Smooth muscle cell (in vitro differentiated cells): Measurements from ENCODE around the gene PTP4A2. TPM values are rescaled to one million over a fixed set of nuclear protein-coding genes. Genes with fewer than 3 reads are reported as not detected.
A peak's percentile ranks its signal among the peaks of the same experiment; 100 is the strongest.
"Not testable (repeated sequence)": the region's sequence is repeated elsewhere in the genome, so short reads cannot be mapped to it uniquely, and the experiment has no call there.

Source experiments
- DNase-seq: peaks from one replicate; lab custom pipeline; 2025; ENCODE audit not compliant: unreplicated experiment; lab: John Stamatoyannopoulos, UW
- H2AFZ ChIP-seq: fragments of 200-600 bp; sonication (generic); 2 replicates; pipeline ENCODE4 v1.6.0; 2016; ENCODE audit warnings: antibody characterized with exemption, low read depth, mild to moderate bottlenecking
- H3F3A ChIP-seq: fragments of 200-600 bp; sonication (generic); 2 replicates; pipeline ENCODE4 v1.6.0; 2017; ENCODE audit warnings: antibody characterized with exemption, low read depth
- H3K27ac ChIP-seq: fragments of 200-600 bp; sonication (generic); 2 replicates; pipeline ENCODE4 v1.5.1; 2016; ENCODE audit warnings: low read depth, mild to moderate bottlenecking
- H3K27me3 ChIP-seq: fragments of 200-600 bp; sonication (generic); 2 replicates; pipeline ENCODE4 v1.6.1; 2016; ENCODE audit warnings: low read depth, mild to moderate bottlenecking
- H3K36me3 ChIP-seq: fragments of 200-600 bp; sonication (generic); 2 replicates; pipeline ENCODE4 v1.5.1; 2016; ENCODE audit warnings: low read depth
- H3K4me1 ChIP-seq: fragments of 200-600 bp; sonication (generic); 2 replicates; pipeline ENCODE4 v1.5.1; 2016; ENCODE audit warnings: low read depth
- H3K4me2 ChIP-seq: fragments of 200-600 bp; sonication (generic); 2 replicates; pipeline ENCODE4 v1.6.0; 2016; ENCODE audit warnings: mild to moderate bottlenecking
- H3K4me3 ChIP-seq: fragments of 200-600 bp; sonication (generic); 2 replicates; pipeline ENCODE4 v1.5.1; 2016; ENCODE audit warnings: mild to moderate bottlenecking
- H3K79me2 ChIP-seq: fragments of 200-600 bp; sonication (generic); 2 replicates; pipeline ENCODE4 v1.6.0; 2016; ENCODE audit warnings: low read depth, mild to moderate bottlenecking
- H3K9ac ChIP-seq: fragments of 200-600 bp; sonication (generic); 2 replicates; pipeline ENCODE4 v1.6.0; 2016; ENCODE audit warnings: low read depth
- H3K9me3 ChIP-seq: fragments of 200-600 bp; sonication (generic); replicated peaks from 2 replicates; pipeline ENCODE4 v1.5.1; 2016; ENCODE audit warnings: low read depth
- H4K20me1 ChIP-seq: fragments of 200-600 bp; sonication (generic); 2 replicates; pipeline ENCODE4 v1.6.0; 2016; ENCODE audit warnings: low read depth
- WGBS: methylation state at CpG from one replicate; pipeline ENCODE4 v1.1.7; 2016; ENCODE audit warnings: low lambda C conversion rate; 5-methylcytosine and 5-hydroxymethylcytosine counted together
- polyA plus RNA-seq: library from polyadenylated mRNA; unstranded; fragments of >200 nt; fragmentation: Nextera tagmentation; extraction: Ambion mirVana; gene quantifications from 2 replicates; pipeline ENCODE4 v1.2.1, GENCODE V29; 2016
- total RNA-seq: library from RNA; depleted of rRNA; stranded (reverse); fragments of >200 nt; gene quantifications from 2 replicates; pipeline ENCODE4 v1.2.3, GENCODE V29; 2014
- TF ChIP-seq, protein P1 (sequence below): fragments of 200-600 bp; sonication (generic); IDR thresholded peaks from 2 replicates; pipeline ENCODE4 v1.5.1; 2017; ENCODE audit warnings: borderline replicate concordance, mild to moderate bottlenecking, antibody characterized with exemption; ENCODE audit not compliant: insufficient read depth, poor library complexity, severe bottlenecking

Gene PTP4A2
- total and polyA plus RNA-seq, 2 experiments from 2014 or later: 334 to 460 TPM

DNA sequence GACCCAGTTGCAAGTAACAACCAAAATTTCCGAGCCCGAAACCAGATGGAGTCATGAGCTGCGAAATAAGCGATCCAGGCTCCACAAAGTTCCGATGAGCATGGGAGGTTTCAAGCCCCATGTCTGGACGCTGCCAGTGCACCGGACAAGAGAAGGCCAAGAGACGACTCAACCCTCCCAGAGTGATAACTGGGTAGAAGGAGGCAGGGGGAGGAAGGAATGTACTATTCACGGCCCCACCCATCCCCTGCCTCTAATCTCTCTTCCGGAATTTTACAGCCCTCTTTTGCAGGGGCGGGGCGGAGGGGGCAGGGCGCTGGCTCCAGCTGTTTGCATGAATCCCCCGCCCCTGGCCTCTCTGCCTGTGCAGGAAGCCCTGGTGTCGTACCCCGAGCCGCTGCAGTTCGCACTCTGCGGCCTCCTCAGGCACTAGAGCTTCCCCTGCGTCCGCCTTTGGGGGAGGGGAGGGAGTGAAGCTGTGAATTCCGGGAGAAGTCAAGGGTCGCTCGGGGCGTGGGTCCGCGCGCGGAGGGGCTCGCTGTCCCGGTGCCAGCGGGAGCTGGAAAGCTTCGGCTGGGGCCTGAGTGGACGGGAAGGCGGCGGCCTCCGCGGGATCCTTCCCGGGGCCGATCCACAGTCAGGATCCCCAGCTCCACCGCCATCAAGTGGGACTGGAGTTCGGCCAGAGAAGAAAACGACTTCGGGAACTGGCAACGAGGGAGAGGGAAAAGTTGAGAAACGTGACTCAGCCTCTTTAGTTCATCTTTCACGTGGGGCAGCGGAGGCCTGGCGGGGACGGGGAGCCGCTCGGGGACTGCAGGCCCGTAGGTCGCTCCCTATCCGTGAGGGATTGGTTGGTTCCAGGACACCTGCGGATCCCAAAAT lies 6.3 kb upstream of the PTP4A2 start:
- WGBS: 3% methylated on average over 54 of the region's 56 CpGs

DNA sequence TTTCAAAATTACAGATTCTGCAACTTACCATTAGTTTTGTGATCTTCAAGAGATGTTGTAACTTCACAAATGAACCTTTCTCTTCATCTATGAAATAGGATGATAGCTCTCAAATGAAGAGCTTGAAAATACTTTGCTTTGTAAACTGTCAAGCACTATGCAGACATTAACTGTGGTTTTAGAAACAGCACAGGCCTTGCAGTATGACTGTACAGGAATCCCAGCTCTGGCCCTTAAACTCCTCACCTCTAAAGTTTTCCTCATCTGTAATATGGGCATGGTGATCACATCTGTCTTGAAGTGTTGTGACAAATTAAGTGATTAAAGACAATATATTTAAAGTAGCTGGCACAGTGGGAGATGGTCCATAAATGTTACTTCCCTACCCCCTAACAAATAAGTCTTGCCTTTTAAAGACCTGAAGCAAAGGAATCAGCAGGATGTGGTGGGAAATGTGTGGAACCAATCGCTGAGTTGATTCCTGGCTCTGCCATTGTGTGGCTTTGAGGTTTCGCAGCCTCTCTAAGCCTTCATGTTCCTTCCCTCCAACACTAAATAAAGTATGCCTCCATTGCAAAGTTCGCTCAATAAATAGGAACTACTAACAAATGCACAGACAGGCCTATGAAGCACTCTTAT lies 5.5 kb upstream of the PTP4A2 start:
- H3K79me2 ChIP-seq: no peaks in the 10 kb centered on the region
- H3K4me3 ChIP-seq: peak overlapping the region; percentile 39
- no peak overlapping the region for H3K9ac ChIP-seq
- H3K4me1 ChIP-seq: peaks cover 28% of the 10 kb centered on the region
- H3K36me3 ChIP-seq: no peaks in the 10 kb centered on the region
- peaks cover 39% of the 10 kb centered on the region for H3F3A ChIP-seq
- H4K20me1 ChIP-seq: no peaks in the 10 kb centered on the region
- H3K9me3 ChIP-seq: no peaks in the 10 kb centered on the region
- TF ChIP-seq, protein P1, sequence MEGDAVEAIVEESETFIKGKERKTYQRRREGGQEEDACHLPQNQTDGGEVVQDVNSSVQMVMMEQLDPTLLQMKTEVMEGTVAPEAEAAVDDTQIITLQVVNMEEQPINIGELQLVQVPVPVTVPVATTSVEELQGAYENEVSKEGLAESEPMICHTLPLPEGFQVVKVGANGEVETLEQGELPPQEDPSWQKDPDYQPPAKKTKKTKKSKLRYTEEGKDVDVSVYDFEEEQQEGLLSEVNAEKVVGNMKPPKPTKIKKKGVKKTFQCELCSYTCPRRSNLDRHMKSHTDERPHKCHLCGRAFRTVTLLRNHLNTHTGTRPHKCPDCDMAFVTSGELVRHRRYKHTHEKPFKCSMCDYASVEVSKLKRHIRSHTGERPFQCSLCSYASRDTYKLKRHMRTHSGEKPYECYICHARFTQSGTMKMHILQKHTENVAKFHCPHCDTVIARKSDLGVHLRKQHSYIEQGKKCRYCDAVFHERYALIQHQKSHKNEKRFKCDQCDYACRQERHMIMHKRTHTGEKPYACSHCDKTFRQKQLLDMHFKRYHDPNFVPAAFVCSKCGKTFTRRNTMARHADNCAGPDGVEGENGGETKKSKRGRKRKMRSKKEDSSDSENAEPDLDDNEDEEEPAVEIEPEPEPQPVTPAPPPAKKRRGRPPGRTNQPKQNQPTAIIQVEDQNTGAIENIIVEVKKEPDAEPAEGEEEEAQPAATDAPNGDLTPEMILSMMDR: no peak
- 43% methylated on average over 3 of the region's 3 CpGs for WGBS
- H2AFZ ChIP-seq: no peak overlapping the region
- no peaks in the 10 kb centered on the region for H3K27me3 ChIP-seq
- peak overlapping the region; percentile 94 for H3K27ac ChIP-seq
- no peak for DNase-seq
- H3K4me2 ChIP-seq: peak overlapping the region; percentile 81

More for the DNA sequence above, 6.3 kb upstream of the PTP4A2 start:
- Histone ChIP-seq H3K27me3 (no peaks in the 10 kb centered on the region), H4K20me1 (no peaks in the 10 kb centered on the region), H3K79me2 (no peaks in the 10 kb centered on the region), H3K4me3 (peak overlapping the region; percentile 39), H3K4me2 (peak overlapping the region; percentile 81), H3K9ac (peak overlapping the region; percentile 79), H2AFZ (peak overlapping the region; percentile 37), H3K9me3 (no peaks in the 10 kb centered on the region), H3K36me3 (no peaks in the 10 kb centered on the region), H3K27ac (peak overlapping the region; percentile 94), H3K4me1 (peaks cover 28% of the 10 kb centered on the region), H3F3A (peaks cover 31% of the 10 kb centered on the region)
- peak; percentile 76 for DNase-seq
- TF ChIP-seq, protein P1: no peak

DNA sequence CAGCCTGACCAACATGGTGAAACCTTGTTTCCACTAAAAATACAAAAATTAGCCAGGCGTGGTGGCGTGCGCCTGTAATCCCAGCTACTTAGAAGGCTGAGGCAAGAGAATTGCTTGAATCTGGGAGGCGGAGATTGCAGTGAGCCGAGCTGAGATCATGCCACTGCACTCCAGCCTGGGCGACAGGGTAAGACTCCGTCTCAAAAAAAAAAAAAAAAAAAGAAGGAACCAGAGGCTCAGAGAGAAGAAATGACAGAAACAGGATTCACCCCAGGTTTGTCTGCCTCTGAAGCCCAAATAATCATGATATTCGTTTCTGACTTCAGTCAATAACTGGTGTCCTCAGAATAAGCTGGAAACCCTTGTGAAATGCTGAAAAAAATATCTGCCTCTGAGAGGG lies 3.9 kb upstream of the PTP4A2 start:
- not testable (repeated sequence) for H3K4me2 ChIP-seq, H3K27me3 ChIP-seq, H3K4me3 ChIP-seq, H3K9me3 ChIP-seq, DNase-seq, H2AFZ ChIP-seq, H3K79me2 ChIP-seq, H4K20me1 ChIP-seq, H3K36me3 ChIP-seq, H3K9ac ChIP-seq
- Histone ChIP-seq H3K27ac (peak overlapping the region; percentile 94), H3K4me1 (peaks cover 28% of the 10 kb centered on the region), H3F3A (peaks cover 40% of the 10 kb centered on the region)
- 40% methylated on average over 8 of the region's 8 CpGs for WGBS

DNA sequence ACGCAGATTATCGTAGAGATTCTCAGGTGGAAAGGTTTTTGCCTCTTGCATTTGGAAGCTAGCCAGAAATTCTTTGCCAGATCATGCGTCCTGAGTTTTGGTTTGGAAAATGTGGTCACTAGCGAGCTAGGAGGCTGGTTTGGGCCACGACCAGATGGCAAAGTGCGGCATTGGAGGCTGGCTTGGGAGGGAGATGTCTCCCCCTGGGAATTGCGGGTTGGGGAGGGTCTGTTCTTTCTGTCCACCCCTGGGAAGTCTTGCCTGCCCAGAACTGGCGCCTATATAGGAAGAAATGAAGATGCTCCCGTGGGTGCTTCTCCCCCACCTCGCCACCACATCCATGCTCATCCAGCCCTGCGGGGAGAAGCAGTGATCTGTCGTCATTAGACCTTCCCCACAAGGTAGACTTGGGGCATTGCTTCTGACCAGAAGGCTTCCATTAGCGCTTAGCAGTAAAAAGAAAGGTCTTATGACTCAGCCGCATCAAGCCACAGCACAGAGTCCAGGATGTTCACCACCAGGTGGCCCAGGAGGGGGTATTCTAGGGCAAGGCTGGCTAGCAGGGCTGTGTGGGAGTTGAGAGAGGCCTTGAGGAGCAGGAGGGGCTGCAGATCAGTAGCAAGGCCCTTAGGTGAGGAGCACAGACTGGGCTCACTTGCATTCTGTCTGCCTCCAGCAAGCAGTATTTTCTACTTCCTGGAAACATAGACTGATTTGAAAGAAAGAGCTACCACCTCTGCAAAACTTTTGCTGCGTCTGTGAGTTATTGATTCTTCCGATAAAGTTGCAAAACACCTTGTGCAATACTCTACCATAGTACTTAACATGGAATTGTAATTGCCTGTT lies 1.5 kb upstream of the PTP4A2 start:
- Histone ChIP-seq H2AFZ (no peak overlapping the region), H3K4me2 (peak overlapping the region; percentile 43), H3K9me3 (no peaks in the 10 kb centered on the region), H3K27ac (peak overlapping the region; percentile 88), H3K4me3 (no peak overlapping the region), H3K9ac (peak overlapping the region; percentile 77), H4K20me1 (peaks cover 29% of the 10 kb centered on the region), H3K79me2 (peaks cover 31% of the 10 kb centered on the region), H3F3A (peaks cover 43% of the 10 kb centered on the region), H3K36me3 (no peaks in the 10 kb centered on the region), H3K4me1 (peaks cover 39% of the 10 kb centered on the region), H3K27me3 (no peaks in the 10 kb centered on the region)
- DNase-seq: peak; percentile 20
- TF ChIP-seq, protein P1: peak; percentile 53
- WGBS: 62% methylated on average over 16 of the region's 16 CpGs
